ENCODE results near the gene VIPR2.
"Not testable (repeated sequence)": the region's sequence is repeated elsewhere in the genome, so short reads cannot be mapped to it uniquely, and the experiment has no call there.

The VIPR2 gene

DNA sequence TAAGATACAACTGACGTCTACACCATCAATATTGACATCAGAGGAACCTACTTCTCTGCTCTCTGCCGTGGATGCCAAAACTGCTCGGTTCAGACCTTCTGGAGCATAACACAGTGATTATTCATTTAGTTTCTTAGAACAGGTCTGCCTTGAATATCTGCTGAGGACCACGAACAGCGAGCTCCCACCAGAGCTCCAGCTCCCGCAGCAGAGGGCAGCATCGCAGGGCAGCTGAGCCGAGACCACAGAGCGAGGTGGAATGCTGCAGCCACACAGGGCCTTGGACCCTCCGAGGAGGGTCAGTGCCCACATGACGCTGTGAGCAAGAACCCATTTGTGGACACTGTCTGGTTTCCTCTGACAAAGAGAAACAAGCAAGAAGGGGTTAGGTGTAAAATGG, 6.8 kb downstream of the VIPR2 start:
- Mint-ChIP-seq H3K27me3 (peaks cover 20% of the 10 kb centered on the region), H3K36me3 (no peaks in the 10 kb centered on the region), H3K4me3 (no peak overlapping the region), H3K4me1 (ENCODE audit: low read depth) (no peaks in the 10 kb centered on the region), H3K9me3 (ENCODE audit: low read depth) (no peaks in the 10 kb centered on the region), H3K27ac (no peak overlapping the region)

DNA sequence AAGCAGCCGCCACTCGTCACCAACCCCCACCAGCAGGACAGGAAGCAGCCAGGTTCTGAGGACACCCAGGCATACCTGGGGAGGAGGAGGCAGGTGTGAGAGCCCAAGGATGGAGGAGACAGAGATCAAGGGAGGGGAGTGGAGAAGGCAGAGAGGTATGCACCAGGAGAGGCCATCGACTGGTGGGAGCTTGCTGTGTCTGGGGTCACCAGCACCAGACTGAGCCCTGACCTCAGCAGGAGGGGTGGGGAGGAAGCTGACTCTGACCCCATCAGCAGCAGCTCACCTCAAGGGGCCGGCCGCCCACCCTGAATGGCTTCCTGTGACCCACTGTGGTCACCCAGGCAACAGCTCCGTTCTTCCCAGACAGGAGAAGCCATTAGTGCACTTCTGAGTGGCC, 7.8 kb downstream of the VIPR2 start:
- H3K36me3 Mint-ChIP-seq, result no peaks in the 10 kb centered on the region
- peaks cover 14% of the 10 kb centered on the region for H3K27me3 Mint-ChIP-seq
- H3K27ac Mint-ChIP-seq, result no peak overlapping the region
- no peaks in the 10 kb centered on the region for H3K9me3 Mint-ChIP-seq (ENCODE audit: low read depth)
- no peaks in the 10 kb centered on the region for H3K4me1 Mint-ChIP-seq (ENCODE audit: low read depth)
- H3K4me3 Mint-ChIP-seq, result no peak overlapping the region

DNA sequence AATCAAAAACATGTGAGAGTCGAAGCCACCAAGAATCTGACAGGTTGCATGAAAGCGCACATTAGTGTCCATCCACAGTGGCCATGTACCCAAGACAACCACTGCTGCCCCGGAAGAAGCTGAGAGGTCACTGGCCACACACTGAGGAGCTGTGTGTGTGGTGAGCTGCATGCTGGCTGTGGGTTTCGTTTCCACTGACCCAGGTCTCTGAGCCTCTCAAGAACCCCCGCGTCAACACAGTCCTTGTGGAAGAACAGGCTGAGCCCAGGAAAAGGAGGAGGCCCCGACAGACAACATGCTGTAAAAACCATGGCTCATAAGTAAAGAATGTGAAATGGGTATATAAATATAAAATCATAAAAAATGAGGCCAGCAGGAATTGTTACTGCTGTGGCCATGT, 8.2 kb downstream of the VIPR2 start:
- peaks cover 15% of the 10 kb centered on the region for H3K27me3 Mint-ChIP-seq
- H3K9me3 Mint-ChIP-seq (ENCODE audit: low read depth), result no peaks in the 10 kb centered on the region
- H3K4me3 Mint-ChIP-seq, result no peak overlapping the region
- H3K27ac Mint-ChIP-seq, result no peak overlapping the region
- no peaks in the 10 kb centered on the region for H3K36me3 Mint-ChIP-seq
- no peaks in the 10 kb centered on the region for H3K4me1 Mint-ChIP-seq (ENCODE audit: low read depth)

DNA sequence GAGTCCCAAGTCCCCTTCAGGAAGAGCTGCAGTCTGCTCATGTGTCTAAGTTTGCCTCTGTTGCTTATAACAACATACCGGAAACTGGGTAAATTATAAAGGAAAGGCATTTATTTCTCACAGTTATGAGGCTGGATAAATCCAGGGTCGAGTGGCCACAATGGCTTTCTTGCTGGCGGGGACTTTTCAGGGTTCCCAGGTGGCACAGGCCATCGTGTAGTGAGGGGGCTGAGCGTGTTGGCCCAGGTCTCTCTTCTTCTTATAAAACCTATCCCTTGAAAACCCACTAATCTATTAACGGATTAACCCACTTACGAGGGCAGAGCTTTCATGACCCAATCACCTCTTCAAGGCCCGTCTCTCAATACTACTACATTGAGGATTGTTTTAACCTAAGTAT, 8.7 kb downstream of the VIPR2 start:
- H3K36me3 Mint-ChIP-seq, result no peaks in the 10 kb centered on the region
- no peaks in the 10 kb centered on the region for H3K4me1 Mint-ChIP-seq (ENCODE audit: low read depth)
- H3K27ac Mint-ChIP-seq, result no peak overlapping the region
- H3K9me3 Mint-ChIP-seq (ENCODE audit: low read depth), result no peaks in the 10 kb centered on the region
- peaks cover 16% of the 10 kb centered on the region for H3K27me3 Mint-ChIP-seq
- no peak overlapping the region for H3K4me3 Mint-ChIP-seq

DNA sequence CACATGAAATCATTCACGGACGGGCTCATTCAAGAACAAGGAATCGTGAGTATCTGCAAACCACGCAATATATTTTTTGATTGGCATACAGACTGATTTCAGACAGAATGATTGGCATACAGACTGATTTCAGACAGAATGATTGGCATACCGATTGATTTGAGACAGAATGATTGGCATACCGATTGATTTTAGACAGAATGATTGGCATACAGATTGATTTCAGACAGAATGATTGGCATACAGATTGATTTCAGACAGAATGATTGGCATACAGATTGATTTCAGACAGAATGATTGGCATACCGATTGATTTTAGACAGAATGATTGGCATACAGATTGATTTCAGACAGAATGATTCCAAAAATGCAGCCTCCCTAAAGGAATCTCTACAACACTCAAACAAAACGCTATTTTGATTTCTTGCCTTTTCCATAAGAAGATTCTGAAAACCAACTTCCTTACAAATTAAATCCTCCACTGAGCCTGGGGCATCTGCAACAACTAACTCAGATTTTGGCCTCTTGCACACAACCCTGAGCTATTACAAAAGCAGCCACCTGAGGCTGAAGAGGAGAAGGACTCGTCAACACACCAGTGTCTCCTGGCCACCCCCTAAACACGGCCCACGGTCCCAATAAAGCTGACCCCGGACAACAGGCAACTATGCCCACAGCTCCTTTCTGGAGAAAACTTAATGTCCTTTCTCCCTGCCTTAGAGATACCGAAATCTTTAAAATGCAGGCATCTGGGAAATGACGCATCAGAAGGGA, 11.8 kb downstream of the VIPR2 start:
- peaks cover 13% of the 10 kb centered on the region for H3K27me3 Mint-ChIP-seq
- not testable (repeated sequence) for H3K9me3 Mint-ChIP-seq (ENCODE audit: low read depth); H3K27ac Mint-ChIP-seq; H3K4me1 Mint-ChIP-seq (ENCODE audit: low read depth); H3K36me3 Mint-ChIP-seq; H3K4me3 Mint-ChIP-seq

DNA sequence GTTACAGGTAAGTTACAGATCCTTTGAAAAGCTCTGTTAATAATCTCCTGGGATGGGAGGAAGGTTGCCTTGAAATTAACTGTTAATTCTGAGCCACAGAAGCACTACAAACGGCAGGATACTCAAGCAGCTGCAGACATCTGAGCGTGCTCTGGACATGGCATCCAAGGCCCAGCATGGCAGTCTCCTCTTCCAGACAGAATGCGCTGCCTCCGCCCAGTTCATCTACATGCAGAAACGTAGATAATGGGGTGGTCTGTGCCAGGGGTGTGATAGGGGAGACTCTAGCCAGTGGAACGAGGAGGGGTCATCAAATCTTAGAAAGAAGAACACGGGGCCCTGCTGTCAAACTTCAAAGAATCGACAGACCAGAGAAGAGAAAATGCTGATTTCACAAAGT, 13.8 kb downstream of the VIPR2 start:
- Mint-ChIP-seq H3K36me3 (no peaks in the 10 kb centered on the region), H3K27ac (no peak overlapping the region), H3K9me3 (ENCODE audit: low read depth) (no peaks in the 10 kb centered on the region), H3K4me3 (no peak overlapping the region), H3K4me1 (ENCODE audit: low read depth) (no peaks in the 10 kb centered on the region), H3K27me3 (peaks cover 14% of the 10 kb centered on the region)

DNA sequence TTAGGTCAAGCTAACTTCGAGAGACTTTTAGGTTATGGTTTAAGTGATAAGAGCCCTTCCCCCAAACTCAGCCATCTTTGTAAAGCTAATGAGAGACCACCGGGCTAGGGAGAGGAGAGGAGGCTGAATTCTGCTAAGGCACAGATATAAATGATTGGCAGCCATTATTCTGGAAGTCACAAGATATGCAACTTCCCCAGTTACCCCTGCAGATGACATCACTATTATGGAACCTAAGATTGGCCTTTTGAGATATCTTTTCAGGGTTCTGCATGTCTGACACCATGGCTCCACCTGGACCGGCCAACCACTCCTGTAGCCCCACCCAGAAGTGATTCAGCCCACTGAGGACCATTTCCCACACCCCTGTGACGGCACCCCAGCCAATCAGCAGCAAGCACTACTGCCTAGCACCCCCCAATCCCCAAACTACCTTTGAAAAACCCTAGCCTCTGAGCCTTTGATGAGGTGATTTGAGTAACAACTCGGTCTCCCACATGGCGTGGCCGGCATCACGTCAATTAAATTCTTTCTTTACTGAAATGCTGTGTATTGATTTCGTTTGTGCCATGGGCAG, 14.4 kb downstream of the VIPR2 start:
- H3K27me3 Mint-ChIP-seq, result peaks cover 14% of the 10 kb centered on the region
- no peak overlapping the region for H3K27ac Mint-ChIP-seq
- H3K4me3 Mint-ChIP-seq, result no peak overlapping the region
- H3K4me1 Mint-ChIP-seq (ENCODE audit: low read depth), result no peaks in the 10 kb centered on the region
- no peaks in the 10 kb centered on the region for H3K9me3 Mint-ChIP-seq (ENCODE audit: low read depth)
- no peaks in the 10 kb centered on the region for H3K36me3 Mint-ChIP-seq

DNA sequence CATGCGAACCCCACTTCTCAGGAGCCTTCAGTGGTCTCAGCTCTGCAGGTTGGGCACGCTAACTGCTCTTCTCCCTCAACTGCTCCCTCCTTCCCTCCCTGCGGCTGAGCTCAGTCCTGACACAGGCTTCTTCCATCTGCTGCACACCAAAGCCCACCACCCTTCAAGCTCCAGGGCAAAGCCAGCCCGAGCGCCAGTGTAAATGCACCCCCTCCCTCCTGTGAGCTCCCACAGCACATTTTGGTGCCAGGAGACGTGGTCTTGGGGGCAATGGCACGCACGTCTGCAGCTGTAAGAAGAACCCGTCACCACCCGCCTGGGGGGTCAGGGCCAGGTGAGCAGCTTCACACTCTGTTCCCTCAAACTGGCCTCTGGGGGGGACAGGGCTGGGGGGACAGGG, 15.9 kb downstream of the VIPR2 start:
- Mint-ChIP-seq H3K4me1 (ENCODE audit: low read depth) (no peaks in the 10 kb centered on the region), H3K36me3 (no peaks in the 10 kb centered on the region), H3K9me3 (ENCODE audit: low read depth) (no peaks in the 10 kb centered on the region), H3K27ac (no peak overlapping the region), H3K27me3 (peaks cover 14% of the 10 kb centered on the region), H3K4me3 (no peak overlapping the region)

DNA sequence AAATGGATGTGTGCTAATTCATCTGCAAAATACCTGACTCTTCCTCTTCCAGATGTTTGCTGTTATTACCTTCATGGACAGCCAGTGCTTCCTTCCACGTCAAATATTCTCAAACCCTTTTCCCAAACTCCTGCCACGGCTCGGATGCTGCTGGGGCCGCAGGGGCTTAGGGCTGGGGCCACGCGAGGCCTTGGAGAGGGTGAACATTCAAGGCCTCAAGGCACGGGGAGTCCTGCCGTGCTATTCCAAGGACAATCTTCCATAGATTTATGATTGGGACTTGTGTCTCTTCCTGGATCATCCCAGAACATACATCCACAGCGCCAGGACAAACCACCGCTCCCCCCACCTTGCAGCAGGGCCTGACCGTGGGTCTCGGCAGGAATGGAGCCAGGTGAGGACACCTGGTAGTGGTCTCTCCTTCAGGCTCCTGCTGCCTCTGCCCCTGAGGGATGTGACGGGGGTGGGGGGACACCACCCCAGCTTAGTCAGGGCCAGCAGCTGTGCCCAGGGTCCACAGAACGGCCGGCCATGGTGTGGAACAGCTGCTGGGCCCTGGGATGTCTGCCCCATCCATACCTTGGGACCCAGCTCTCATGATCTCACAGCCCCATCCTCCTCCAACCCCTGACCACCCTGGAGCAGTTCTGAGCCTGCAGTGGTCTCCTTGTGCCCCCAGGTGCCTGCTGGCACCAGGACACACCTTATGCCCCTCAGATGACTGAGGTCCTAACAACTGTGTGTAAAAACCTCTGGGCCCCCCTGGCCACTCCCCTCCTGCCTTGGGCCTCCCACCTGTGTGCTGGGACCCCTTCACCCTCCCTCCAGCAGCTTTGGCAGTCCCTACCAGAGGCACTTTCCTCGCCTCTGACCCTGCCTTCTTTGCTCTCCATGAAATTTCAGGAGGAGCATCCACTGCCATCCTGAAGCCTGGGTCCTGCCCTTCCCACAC, 16.7 kb downstream of the VIPR2 start:
- no peak overlapping the region for H3K27ac Mint-ChIP-seq
- no peaks in the 10 kb centered on the region for H3K4me1 Mint-ChIP-seq (ENCODE audit: low read depth)
- H3K9me3 Mint-ChIP-seq (ENCODE audit: low read depth), result no peaks in the 10 kb centered on the region

DNA sequence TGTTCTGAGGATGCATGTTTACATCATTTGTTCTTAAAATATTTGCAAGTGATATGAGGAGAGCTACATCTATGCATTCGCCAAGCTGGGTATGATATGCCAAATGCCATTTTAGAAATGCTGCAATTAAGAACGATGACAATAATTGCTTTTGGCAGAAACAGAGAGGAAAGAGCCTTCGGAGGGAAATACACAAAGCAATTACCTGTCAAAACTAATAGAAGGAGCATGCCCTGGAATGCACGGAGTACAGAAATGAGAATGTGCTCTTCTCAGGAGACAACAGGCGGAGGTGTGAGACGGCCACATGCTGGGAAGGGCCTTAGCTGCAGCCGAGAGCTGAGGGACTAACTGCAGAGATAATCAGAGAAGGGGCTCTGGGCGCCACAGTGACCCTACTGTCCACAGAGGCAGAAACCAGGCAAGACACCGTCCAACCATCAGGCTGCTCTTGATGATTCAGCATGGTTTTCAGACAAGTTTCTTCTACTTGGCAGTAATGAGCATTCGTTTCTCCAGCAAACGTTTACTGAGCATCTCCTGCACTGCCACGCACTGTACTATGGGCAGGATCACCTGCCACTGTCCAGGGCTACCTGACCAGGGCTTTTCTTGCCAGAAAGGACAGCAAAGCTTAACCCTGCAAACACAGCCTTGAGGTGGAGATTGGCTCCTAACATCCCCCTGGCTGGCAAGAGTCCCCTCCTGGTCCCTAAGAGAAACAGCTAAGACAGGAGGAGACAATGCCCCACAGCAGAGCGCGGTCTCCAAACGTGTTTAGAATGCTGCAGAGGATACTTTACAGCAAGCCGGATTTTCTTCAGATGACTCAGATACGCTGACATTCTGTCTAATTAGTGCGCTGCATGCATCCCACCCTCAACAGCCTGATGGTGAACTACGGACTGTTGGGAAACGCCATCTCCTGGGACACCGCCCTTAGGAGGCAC, 18.1 kb downstream of the VIPR2 start:
- H3K27ac Mint-ChIP-seq, result no peak overlapping the region
- peaks cover 14% of the 10 kb centered on the region for H3K27me3 Mint-ChIP-seq
- no peaks in the 10 kb centered on the region for H3K36me3 Mint-ChIP-seq
- no peaks in the 10 kb centered on the region for H3K9me3 Mint-ChIP-seq (ENCODE audit: low read depth)
- H3K4me3 Mint-ChIP-seq, result no peak overlapping the region
- no peaks in the 10 kb centered on the region for H3K4me1 Mint-ChIP-seq (ENCODE audit: low read depth)

More for the DNA sequence above, 16.7 kb downstream of the VIPR2 start:
- H3K27me3 Mint-ChIP-seq, result peaks cover 15% of the 10 kb centered on the region
- no peak overlapping the region for H3K4me3 Mint-ChIP-seq
- no peaks in the 10 kb centered on the region for H3K36me3 Mint-ChIP-seq

DNA sequence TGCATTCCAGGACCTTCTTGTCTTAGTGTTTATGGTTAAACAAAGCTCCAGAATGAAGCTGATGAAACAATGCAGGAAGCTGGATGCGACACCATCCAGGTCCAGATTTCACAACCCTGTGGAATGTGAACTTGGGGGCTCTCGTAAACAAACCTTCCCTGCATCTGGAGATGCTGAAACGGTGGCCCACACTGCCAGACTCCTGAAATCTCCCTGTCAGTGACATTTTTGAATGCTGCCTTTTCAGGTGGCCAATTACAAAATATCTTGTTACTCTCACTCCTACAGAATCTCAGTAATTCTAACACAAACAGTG, 18.8 kb downstream of the VIPR2 start:
- no peak overlapping the region for H3K4me3 Mint-ChIP-seq
- H3K27me3 Mint-ChIP-seq, result peaks cover 11% of the 10 kb centered on the region
- no peak overlapping the region for H3K27ac Mint-ChIP-seq
- H3K9me3 Mint-ChIP-seq (ENCODE audit: low read depth), result no peaks in the 10 kb centered on the region
- no peaks in the 10 kb centered on the region for H3K4me1 Mint-ChIP-seq (ENCODE audit: low read depth)
- no peaks in the 10 kb centered on the region for H3K36me3 Mint-ChIP-seq

DNA sequence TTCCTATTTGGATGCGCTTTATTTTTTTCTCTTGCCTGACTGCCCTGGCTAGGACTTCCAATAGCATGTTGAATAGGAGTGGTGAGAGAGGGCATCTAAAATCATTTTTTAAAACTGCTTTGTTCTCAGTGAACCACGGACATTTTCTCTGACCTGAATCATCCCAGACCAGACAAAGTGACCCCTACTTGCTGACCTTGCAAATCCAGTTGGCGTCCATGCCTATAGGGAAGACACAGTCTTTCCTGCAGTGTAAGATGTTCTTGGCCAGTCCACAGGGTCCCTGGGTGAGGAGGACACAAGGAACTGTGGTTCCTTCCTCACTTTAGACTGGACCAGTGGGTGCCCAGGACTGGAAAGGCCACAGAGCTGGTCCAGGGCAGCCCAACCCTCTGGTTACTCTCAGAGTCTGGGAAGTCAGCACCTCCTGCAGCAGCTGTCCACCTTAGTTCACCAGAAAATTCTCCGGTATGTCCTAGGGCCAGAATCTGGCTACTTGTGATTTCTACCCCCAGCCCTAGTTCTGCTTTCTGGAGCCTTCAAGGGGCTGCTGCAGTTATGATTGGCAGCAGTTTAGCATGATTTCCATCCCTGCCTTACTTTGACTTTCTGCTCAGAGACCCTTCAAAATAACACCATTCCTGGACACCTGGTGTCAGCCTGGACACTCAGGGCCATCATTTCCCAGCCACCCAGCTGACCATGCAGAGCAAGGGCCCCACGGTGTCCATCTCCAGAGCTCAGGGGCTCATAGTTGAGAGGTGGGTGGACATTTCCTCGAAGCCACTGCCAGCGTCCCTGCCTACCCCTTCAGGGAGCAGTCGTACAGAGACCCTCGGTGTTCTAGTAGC, 19.3 kb downstream of the VIPR2 start:
- no peaks in the 10 kb centered on the region for H3K4me1 Mint-ChIP-seq (ENCODE audit: low read depth)
- H3K36me3 Mint-ChIP-seq, result no peaks in the 10 kb centered on the region
- H3K9me3 Mint-ChIP-seq (ENCODE audit: low read depth), result no peaks in the 10 kb centered on the region
- H3K27me3 Mint-ChIP-seq, result peaks cover 11% of the 10 kb centered on the region
- H3K27ac Mint-ChIP-seq, result no peak overlapping the region
- H3K4me3 Mint-ChIP-seq, result no peak overlapping the region

DNA sequence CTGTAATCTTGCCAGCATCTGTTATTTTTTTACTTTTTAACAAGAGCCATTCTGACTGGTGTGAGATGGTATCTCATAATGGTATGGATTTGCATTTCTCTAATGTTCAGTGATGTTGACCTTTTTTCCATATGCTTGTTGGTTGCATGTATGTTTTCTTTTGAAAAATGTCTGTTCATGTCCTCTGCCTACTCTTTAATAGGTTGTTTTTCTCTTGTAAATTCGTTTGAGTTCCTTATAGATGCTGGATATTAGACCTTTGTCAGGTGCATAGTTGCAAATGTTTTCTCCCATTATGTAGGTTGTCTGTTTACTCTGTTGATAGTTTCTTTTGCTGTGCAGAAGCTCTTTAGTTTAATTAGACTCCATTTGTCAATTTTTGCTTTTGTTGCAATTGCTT, 20.9 kb downstream of the VIPR2 start:
- H3K27me3 Mint-ChIP-seq, result peaks cover 11% of the 10 kb centered on the region
- not testable (repeated sequence) for H3K4me3 Mint-ChIP-seq; H3K9me3 Mint-ChIP-seq (ENCODE audit: low read depth); H3K4me1 Mint-ChIP-seq (ENCODE audit: low read depth); H3K27ac Mint-ChIP-seq; H3K36me3 Mint-ChIP-seq

DNA sequence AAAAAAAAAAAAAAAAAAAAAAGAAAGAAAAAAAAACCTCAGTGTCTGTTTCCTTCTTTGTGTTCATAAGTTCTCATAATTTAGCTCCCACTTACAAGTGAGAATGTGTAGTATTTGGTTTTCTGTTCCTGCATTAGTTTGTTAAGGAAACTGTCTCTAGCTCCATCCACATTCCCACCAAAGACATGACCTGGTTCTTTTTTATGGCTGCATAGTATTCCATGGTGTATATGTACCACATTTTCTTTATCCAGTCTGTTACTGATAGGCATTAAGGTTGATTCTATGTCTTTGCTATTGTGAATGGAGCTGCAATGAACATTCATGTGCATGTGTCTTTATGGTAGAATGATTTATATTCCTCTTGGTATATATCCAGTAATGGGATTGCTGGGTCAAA, 21.4 kb downstream of the VIPR2 start:
- H3K36me3 Mint-ChIP-seq, H3K27me3 Mint-ChIP-seq, H3K27ac Mint-ChIP-seq: not testable (repeated sequence)

More for the DNA sequence above, 21.4 kb downstream of the VIPR2 start:
- H3K4me1 Mint-ChIP-seq (ENCODE audit: low read depth); H3K9me3 Mint-ChIP-seq (ENCODE audit: low read depth); H3K4me3 Mint-ChIP-seq: not testable (repeated sequence)

Measured in activated naive CD8-positive, alpha-beta T cell (primary cell).